NOMO-1 treated with dmso at 0.1 percent for 144 hours (cell line): Measurements from ENCODE around the gene TMC8.
A peak's percentile ranks its signal among the peaks of the same experiment; 100 is the strongest.

ENCODE experiments used
- DNase-seq: peaks from one replicate; lab custom pipeline; 2025; ENCODE audit not compliant: unreplicated experiment; lab: John Stamatoyannopoulos, UW

TMC8 gene

DNA sequence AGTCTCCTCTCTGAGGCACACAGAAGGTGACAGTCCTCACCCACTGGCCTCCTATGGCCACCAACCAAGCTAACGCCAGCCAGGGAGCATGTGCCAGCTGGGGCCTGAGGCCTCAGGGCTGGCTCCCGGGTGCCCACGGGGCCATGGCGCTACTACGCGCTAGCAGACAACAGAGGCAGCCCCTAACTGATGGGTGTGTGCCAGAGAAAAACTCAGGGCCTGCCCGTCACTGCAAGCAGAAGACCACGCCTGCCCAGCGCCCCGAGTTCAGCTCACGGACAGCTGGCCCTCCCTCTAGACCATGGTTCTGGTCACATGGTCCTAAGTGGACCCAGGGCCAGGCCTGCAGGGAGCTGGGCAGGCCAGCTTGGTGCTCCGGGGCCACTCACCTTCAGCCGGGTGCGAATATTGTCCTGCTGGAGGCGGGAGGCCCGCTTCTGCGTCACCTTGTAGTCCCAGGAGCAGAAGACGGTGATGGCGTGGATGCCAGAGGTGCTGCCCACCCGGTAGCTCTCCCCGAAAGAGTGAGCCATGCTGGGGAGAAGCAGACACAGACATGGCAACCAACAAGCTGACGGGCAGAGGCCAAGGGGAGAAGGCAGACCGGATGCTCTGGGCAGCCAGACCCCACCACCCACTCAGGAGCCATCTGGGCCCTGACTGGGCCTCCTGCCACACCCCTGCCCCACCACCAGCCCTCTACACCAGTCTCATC, 8.2 kb upstream of the TMC8 start:
- DNase-seq = no peak

DNA sequence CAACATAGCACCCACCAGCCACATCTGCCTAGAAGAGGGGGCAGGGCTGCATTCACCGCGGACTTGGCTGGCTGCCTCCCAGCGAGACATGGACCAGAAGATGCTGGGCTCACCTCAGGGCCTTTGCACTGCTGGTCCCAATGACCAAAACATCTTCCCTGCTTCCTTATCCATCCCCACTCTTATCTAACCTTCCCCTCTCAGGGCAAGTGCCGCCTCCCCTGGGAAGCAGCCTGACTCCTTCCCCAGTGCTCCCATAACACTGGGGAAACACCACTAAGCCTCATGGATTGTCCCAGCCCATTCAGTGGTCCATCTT, 7.7 kb upstream of the TMC8 start:
- no peak for DNase-seq

DNA sequence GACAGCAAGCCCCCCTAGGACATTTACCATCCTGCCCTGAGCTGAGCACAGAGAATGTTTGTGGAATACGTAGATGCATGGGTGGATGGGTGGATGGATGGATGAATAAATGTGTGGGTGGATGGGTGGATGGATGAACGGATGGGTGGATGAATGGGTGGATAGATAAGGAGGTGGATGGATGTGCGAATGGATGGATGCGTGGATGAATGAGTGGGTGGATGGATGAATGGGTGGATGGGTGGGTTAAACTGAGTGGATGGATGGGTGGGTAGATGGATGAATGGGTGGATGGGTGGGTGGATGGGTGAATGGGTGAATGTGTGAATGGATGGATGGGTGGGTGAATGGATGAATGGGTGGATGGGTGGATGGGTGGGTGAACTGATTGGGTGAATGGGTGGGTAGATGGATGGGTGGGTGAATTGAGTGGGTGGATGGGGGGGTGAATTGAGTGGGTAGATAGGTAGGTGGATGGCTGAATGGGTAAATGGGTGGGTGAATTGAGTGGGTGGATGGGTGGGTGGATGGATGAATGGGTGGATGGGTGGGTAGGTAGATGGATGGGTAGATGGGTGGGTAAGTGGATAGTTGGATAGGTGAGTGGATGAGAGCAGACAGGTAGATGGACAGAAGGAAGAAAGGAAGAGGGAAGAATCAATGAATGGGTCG, 7.2 kb upstream of the TMC8 start:
- DNase-seq = no peak

DNA sequence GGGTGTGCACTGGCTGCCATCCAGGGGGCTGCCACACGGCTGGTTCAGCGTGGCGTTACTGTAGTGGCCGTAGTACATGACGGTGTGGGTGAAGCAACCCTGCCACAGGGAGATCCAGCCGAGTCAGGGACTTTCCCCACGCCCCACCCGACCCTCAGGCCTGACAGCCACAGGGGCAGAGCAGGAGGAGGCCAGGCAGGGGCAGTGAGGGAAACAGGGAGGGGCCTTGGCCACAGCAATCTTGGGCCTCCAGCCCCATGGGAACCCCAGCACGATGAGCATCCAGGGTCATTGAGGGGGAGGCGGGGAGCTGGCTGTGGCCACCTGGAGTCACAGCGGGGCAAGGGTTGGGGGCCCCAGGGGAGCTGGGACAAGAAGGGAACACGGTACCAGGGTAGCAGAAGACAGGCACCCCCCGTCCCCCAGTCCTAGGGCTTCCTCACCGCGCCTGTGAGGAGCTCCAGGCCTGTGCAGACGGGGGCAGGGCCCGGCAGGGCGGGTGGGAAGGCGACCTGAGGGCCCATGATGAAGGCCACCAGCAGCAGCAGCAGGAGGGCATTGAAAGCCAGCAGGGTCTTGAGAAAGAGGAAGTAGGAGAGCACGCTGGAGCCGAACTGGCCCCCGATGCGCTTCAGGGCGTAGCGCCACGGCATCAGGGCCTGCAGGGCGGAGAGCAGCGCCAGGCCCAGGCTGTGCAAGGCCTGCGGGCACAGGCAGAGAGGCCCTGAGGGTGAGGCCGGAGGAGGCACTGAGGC, 6.3 kb upstream of the TMC8 start:
- DNase-seq = peak; percentile 89

DNA sequence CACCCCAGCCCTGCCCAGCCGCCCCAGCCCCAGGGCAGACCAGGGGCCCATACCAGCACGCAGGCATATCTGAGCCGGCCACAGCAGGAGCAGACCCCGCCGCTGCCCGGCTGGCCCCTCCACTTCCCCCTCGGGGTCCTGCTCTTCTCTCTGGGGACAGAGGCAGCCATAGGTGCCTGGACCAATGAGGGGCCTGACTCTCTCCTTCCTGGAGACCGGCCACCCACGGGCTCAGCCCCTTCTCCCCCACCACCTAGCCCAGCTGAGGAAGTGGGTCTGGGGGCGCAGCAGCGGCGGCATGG, 5.8 kb upstream of the TMC8 start:
- no peak for DNase-seq

DNA sequence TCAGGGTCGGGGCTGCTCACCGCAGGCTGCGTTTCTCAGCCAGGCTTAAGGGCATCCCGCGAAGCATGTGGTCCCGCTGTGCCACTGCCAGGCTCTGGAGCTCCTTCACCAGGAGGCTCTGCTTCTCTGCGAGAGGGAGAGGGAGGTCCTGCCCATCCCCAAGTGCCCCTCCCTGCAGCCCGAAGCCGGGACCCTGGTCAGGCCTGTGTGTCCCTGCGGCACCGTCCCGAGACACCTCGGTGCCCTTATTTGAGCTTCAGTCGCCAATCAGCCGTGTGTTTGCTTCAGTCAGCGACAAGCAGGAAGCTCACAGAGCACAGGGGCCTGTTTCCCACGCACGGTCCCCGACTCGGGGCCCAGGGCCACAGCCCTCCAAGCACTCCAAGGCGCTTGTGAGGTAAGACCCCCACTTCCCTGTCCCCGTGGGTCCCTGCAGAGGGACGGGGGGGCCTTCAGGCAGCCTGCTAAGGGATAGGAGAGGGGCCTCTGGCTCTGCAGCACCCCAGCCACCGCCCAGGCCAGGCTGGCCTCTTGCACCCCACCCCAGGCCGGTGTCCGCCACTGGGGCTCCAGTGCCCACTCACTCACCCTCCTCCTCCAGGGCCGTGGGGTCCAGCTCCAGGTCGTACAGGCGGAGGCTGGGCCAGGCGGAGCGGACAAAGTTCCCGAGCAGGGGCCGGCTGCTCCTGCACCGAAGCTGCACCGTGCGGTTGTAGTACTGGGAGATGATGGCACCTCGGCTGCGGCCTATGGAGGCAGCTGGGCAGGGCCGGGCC, 5.2 kb upstream of the TMC8 start:
- DNase-seq = no peak

DNA sequence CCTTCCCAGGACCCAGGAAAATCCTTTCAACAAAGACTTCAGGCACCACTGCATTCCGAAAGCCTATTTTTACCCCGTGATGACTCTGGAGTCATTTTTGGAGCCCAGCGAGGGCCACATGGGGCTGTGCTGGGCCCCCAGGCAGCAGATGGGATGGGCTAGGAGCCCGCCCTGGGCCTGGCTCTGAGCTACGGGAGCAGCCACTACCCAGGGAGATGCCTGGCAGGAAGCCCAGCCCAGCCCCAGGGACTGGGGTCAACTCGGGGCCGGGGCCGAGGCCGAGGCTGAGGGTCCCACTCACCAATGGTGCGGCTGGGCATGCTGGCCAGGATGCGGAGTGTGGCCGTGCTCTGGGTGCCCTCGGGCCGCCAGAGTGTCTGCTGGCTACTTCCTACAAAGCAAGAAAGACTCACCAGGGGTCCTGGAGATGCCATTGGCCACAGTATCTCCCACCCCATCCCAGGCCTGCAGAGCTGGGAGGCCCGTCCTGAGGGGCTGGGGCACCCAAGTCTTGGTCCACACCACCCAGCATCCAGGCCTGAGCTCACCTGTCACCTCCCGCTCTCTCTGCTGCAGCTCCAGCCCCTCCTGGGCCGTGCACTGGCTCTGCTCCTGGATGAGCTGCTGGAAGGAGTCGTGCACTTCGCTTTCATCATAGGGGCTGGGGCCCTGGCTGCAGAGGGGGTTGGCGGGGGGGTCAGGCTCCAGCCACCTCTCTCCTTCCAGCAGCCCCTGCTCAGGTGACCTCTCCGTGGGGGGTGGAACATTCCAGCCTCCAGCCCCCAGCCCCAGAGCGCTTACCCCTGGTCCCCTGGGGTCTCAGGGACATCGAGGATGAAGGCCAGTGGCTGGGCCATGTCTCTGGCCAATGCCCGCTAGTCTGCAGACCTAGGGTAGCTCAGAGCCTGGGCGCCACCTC, 4.3 kb upstream of the TMC8 start:
- no peak for DNase-seq

DNA sequence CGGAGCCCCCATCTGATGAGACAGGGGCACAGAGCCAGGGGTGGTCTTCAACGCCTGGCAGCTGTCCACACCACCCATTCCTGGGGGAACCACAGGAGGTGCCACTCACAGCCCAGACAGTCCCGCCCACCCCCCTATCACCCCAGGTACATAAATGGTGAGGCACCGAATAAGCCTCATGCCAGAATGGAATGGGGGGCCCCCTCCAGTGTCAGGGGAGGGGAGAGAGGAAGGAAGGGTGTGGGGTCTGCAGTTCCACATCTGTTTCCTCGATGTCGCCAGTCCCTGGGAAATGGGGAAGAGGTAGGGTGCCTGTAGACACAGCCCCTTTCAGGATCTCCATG, 3.7 kb upstream of the TMC8 start:
- no peak for DNase-seq

DNA sequence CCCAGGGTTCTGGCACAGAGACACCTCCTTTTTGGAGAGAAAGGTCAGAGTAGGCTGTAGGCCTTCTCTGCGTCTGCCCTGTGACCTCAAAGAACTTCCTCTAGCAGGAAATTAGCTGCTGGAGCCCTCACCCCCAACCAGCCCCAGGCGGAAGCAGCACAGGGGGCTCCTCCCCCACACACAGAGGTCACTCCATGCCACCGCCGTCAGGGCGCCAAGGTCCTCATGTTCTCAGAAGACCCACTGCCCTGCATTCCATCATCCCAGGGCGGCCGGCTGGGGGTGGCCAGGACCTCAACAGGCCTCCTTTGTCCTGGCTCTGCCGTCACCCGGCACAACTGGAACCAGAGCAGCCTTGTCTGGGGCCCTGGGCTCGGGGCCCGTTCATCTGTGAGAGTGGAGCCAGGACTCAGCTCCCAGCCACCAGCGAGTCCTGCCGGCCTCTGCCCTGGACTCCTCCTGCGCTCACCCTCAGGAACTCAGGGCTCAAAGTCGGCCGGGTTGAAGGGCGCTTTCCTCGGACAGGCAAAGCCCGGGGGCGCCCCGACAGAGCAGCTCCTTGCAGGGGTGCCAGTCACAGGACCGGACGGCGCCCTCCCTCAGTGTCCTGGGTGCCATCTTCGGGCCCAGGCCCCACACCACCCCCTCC, 3.2 kb upstream of the TMC8 start:
- DNase-seq = peak; percentile 81

DNA sequence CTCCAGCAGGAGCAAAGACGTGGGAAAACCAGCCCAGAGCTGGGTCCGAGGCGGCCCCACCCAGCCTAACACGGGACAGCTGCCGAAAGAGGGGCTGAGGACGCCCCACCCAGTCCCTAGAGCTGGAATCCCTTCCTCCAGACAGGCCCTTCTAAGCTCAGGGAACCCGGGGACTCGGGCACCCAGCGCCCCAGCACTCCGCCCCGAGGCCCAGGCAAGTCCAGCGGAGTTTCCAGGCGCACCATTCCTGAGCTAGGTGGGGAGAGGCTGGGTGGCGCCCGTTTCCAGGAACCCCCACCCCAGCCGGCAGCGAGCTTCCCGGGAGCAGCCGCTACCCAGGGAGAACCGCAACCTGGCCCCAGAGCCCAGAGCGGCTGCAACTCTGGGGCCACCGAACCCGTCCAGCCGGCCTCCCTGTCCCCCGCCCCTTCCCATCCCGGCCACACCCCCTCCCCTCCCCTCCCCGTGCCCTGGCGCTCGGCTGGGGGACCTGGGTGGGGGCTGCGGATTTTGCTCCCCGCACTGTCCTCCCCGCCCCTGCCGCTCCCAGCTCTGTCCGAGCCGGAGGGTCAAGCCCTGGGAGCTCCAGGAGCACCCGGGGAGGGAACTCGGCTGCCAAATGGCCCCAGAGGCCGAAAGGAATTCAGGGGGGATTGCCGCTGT, 2.6 kb upstream of the TMC8 start:
- DNase-seq = no peak

DNA sequence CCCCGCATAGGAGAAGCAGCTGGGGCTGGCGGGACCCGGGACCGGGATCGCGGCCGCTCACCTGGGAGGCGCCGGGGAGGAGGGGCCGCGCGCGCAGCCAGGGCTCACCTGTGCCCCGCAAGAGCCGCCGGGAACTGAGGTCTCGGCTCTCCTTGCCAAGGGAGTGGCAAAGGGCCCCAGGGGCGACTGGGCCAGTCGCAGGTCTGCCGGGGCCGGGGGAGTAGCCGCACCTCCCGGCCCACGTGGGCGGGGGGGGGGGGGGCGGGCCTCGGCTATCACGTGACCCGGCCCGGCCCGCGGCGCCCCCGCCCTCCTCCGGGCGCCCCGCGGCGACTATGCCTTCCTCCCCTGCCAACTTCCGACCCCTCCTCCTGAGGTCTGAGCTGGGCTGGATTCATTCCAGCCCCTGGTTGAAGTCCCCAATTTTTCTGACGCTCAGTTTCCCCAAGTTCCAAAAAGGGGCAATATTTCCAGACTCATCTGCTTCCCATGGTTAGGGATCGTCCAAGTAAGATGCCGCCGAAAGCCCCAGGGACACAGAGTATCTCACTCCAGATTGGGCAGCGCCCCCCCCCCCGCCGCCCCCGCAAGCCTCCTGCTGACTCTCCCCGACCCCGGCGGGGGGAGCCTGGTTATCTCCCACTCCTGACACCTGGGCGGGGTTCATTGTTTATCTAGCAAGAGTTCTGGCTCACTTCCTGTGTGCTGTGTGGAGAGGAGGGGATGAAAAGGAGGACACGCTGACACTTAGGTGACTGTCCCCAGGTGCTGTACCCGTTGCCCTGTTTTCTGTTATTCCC, 1.8 kb upstream of the TMC8 start, which contains the start of gene TMC6:
Gene TMC6 (minus strand): TSS at position 205 of the 800 bp plus-strand sequence. CDS start 1,923 bp downstream, outside the sequence.
- DNase-seq = peak; percentile 64

DNA sequence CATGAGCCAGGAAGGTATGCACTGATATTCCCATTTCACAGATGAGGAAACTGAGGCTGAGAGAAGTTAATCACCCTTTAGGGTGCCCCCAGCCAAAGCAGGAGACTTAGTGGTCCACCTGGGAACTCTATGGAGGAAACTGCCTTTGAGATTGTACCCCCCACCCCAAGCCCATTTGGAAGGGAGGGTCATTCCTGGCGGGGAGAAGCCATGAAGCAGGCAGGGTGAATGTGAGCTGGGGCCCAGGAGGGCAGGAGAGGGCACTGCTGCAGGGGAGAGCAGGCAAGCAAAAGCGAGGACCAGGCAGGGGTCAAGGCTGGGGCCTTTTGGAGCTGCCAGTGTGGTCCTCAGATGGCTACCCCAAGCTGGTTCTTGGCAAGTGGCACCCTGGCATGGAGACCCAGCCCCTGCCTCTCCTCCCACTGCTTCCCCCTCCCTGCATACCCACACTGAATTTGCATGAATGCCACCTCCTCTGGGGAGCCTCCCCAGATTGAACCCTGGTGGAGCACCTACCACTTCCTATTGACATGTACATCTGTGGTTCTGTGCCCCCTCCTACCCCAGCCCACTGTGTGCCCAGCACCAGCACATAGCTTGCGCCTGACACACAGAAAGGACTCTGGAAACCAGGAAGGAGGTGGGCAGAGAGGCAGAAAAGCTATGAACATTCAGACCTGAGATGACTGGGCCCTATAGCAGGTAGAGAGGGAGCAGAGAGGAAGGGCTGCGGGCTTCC, 1.1 kb upstream of the TMC8 start:
- DNase-seq = no peak

DNA sequence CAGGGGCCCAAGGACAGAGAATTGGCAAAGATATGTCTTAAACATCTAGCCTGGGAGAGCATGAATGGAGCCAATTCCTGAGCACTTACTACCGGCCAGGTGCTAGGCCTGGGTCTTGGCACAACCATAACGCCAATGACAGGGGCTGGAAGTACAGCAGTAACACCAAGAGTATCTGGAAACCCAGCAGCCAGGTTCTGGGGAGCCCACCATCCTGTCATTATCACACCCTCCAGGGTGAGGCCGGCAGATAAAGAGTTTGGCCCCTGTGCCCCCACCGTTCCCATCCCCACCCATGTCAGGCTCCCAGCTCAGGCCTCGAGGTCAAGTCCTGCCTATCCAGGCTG, 508 bp upstream of the TMC8 start:
- DNase-seq = no peak

DNA sequence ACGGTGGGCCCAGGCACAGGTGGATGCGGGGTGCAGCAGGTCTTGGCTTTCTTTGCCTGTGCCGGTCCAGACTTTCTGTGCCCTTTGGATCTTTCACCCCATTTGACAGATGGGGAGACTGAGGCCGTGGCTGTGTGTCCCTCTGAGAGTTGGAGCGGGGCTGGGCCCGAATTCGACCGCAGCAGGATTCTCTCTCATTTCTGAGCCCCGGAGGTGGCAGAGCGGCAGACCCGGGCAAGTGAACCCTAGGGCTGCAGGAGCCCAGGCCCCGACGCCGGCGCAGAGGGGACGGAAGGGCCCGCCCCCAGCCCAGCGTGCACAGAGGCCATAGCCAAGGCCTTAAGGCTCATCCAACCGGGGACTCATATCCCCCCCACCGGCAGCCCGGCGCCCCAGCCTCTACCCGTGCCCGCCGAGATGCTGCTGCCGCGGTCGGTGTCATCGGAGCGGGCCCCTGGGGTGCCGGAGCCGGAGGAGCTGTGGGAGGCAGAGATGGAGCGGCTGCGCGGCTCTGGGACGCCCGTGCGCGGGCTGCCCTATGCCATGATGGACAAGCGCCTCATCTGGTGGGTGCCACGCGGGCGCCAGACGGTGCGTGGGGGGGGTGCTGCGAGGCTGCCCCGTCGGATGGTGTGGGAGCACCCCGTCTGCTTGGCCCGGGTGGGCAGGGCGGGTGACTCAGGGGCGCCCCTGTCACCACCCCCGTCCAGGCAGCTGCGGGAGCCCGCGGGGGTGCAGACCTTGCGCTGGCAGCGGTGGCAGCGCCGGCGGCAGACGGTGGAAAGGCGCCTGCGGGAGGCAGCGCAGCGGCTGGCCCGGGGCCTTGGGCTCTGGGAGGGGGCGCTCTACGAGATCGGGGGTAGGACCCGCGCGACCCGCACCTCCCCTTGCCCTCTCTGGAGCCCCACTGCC, 857 bp downstream of the TMC8 start:
- no peak for DNase-seq

DNA sequence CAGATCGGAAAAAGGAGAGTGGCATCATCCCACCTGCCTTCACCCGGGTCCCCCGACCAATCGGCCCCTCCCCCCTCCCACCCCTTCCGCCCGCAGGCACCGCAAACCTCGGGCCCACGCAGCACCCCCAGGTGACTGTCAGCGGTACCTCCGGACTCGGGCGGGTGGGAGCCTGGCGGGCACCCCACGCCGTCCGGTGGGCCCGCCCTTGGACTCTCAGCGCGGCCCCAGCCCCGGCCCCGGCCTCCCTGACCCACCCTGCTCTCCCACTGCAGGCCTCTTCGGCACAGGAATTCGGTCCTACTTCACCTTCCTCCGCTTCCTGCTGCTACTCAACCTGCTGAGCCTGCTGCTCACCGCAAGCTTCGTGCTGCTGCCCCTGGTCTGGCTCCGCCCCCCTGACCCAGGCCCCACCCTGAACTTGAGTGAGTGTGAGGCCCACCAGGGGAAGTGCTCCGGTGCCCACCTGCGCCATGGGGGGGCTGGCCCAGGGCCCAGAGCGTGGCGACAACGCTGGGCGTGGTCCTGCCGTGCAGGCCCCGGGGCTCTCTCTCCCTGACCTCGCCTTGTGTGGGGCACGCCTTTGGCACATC, 1.6 kb downstream of the TMC8 start:
- DNase-seq = no peak

DNA sequence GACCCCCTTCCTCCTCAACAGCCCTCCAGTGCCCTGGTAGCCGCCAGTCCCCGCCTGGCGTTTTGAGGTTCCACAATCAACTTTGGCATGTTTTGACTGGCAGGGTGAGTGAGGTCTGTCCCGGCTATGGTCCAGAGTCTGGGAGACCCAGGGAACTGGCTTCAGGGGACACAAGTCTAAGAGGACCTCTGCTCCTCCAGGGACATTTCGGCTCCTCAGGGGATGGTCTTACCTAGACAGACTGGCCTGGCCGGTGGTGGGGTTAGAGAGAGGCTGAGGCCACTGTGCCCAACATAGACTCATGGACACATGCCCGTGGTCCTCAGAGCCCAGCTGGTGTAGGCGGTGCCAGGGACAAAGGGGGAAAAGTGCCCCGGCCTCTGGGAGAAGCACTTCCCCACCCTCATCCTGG, 2.2 kb downstream of the TMC8 start:
- no peak for DNase-seq
